GM21360 (cell line): ENCODE measurements around the gene TMEM208.

Experiments used
- ATAC-seq: cut with Tn5 transposase; IDR thresholded peaks from one replicate; pipeline ENCODE4 v1.9.1; 2021; ENCODE audit warnings: mild to moderate bottlenecking, moderate library complexity; ENCODE audit not compliant: unreplicated experiment

Gene TMEM208

DNA sequence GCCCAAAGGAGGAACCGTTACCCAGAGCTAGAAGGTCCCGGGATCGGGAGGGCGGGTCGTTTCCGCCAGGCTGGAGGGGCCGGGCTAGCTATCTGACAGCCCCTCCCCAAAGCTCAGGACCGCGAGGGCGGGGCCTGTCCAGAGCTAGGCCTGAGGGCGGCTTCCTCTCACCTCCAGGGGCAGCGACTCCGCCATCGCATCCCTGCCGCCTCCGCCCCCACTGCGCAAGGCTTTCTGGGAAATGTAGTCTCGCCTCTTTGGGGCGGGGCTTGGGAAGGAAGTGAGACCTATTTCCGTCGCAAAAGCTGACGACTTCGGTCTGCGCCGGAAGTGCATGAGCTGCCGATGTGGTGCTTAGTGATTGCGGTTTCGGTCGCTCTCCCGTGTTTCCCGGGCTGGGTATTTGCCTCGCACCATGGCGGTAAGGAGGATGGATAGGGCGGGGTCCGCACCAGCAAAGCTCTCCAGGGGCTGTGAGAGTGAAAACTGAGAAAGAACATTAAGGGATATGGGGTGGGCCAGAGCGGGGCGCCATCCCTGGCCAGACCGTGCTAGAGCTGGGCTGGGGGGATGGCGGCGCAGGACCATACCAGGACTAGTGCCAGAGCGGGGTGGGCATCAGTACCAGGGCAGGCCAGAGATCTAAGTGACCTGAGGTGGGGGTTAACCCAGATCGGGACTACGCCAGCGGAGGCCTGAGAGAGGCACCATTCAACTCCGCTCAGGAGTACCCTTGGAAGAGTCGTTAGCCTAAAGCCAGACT lies at the start of gene TMEM208:
TSS of gene TMEM208 (plus strand) at position 327 of the 763 bp plus-strand sequence. CDS start at position 416, 89 bp downstream.
- ATAC-seq, result peak; percentile 93

DNA sequence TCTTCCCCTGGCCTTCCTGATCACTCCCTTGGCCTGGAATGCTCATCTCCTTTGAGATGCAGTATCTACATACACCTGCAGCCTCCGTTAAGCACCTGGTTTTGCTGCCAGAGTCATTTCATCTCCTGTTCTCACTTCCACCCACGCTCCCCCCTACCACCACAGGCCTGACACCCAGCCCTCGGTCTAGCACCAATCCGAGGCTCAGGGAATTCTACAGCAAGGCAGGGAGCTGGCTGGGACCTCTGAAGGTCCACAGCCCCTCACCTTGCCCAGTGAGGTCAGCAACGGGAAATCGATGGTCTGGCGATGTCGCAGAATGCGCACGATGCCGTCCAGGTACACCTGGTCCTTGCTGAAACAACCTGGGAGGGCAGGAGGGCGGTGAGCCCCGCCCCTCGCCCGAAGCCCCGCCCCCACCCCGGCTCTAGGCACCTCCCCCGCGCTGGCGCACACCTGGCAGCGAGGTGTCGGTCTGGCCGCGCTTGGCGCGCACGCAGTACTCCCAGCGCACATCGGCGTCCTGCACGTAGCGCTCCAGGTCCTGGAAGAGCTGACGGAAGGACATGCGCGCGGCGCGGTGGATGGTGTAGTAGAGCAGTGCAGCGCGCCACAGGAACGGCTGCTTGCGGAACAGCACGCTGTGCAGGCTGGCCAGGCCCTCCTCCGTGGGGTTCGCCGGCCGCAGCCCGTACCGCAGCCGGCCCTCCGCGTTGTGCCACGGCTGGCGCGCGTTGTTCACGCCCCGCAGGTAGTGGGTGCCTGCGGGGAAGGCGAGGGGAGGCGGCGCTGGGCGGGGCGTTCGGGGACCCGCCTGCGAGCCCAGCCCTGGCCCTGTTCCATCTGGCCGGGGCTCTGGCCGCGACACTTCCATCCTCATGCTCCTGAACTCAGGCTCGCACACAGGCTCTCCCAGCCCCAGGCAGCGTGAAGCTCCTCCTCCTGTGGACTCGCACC lies 48.9 kb upstream of the TMEM208 start:
- ATAC-seq, result no peak

- no peak for ATAC-seq
Measured at GRCh38 chr16:67179421-67180080, 47.4 kb upstream of the TMEM208 start.

DNA sequence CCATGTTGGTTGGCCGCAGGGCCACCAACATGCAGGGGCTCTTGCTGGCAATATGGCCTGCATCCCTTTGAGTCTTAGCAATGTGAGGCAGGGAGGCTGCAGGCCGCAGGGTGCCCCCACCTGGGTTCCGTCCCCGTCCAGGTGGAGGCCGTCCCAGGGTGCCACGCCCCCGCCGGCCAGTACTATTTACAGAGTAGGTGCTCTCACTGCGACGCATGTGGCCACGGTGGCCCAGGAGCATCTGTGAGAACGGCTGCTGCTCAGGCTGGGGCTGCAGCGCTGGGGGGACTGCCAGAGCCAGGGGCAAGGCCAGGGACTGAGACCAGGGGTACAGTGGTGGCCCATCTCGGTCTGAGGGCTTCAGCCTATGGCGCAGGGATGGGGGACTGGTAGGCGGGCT lies 46.8 kb upstream of the TMEM208 start:
- ATAC-seq, result no peak

DNA sequence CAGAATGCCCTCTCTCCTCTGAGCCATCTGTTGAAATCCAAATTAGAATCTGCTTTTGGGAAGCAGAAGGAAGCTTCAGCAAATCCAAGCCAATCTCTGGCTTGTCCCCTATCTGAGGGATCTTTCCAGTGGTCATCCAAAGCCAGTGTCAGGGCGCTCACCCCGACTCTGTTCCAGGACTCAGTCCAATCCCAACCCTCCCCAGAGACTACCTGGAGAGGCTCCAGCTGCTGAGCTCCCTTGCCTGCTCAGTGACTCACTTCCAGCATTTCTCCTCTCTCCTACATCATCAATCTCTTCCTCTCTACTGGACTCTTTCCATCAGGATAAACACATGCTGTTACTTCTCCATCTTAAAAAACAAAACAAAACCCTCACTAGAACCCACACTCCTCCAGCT lies 45.6 kb upstream of the TMEM208 start:
- ATAC-seq, result no peak

DNA sequence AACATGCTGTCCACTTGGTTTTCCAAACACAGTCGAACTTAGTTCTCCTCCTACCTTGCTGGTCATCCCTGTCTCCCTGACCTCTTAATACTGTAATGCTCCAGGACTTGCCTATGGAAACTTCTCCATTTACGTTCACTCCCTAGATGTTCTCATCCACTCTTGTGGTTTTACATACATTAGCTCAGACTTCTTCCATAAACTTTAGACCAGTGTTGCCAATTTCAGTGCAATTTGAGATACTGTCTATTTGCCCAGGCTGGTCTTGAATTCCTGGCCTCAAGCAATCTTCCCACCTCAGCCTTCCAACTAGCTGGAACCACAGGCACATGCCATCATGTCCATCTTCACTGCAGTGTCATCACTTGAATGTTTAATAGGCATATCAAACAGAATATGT lies 44.6 kb upstream of the TMEM208 start:
- ATAC-seq, result no peak

DNA sequence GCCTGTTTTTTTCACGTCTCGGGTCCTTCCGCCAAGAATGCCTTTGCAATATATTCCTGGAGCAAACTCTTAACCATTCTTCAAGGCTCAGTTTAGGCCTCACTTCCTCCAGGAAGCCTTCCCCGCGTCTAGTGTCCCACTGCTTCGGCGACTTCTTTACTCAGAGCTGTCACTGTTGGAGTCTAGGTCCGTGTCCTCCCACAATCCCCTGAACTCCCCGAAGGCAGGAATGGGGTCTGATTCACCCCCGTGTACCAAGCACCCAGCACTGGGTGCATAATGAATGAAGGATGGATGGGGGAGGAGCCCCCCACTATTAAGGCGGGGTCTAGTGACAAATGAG lies 43.7 kb upstream of the TMEM208 start:
- ATAC-seq, result no peak

DNA sequence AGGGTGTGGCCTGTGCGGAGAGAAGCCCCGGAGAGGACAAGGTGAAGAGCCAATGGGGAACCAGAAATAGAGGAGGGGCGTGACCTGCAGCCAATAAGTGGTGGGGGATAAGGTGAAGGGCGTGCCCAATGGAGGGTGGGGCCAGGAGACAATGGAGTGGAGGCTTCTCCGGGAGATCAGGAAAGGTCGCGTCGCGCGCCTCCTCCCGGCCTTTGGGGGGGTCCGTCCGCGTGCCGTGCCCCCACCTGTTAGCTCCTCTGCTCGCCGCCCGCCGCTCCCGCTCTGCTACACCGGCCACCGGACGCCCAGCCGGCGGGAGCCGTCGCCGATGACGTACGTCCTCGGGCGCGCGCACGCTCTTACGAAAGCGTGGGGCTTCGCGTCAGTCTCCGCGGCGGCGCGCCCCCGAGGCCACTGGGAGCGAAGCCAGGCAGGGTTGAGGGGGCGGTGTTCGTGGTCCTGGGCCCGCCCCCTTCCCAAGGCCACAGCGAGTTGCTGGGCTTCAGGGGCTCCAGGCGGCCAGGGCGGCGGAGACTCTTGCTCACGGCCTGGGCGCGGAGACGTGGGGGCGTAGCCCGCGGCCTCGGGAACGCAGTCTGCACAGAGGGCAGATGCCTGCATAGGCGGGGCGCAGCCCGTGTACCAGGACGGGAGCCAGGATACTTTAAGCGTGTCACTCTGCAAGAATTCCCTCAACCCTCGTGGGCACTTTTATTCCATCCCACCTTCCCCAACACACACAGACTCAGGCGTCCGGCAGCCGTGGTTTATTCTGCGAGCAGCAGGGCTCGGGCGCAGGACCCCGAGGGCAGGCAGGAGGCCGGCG lies 43.1 kb upstream of the TMEM208 start, which contains the start of gene MATCAP1:
TSS of gene MATCAP1 (minus strand) at position 337 of the 826 bp plus-strand sequence. CDS start 3,353 bp downstream, outside the sequence.
- peak; percentile 90 for ATAC-seq

GRCh38 chr16:67184453-67184994 lies 42.4 kb upstream of the TMEM208 start:
- ATAC-seq, result no peak

- ATAC-seq, result no peak
Measured at GRCh38 chr16:67184995-67185650, 41.8 kb upstream of the TMEM208 start.

DNA sequence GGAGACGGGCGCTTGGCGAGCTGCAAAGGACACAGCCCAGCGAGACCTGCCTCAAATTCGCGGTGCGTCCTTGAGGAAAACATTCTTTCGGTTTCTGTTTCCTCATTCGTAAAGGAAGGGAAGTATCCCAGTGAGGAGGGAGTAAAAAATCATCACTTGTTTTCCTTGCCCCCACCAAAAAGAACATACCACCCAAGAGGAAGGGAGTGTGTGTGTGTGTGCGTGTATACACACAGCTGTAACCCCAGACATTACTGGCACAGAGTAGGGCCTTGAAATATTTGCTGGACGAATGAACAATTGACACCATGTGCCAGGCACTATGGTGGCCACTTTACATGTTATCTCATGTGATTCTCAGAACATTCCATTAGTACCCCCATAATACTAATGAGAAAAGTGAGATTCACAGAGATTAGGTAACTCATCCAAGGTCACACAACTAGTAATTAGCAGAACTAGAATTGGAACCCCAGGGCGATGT lies 41.2 kb upstream of the TMEM208 start:
- ATAC-seq, result no peak

GRCh38 chr16:67186550-67186950 lies 40.4 kb upstream of the TMEM208 start:
- ATAC-seq, result no peak

GRCh38 chr16:67187175-67187890 lies 39.6 kb upstream of the TMEM208 start:
- ATAC-seq, result no peak

DNA sequence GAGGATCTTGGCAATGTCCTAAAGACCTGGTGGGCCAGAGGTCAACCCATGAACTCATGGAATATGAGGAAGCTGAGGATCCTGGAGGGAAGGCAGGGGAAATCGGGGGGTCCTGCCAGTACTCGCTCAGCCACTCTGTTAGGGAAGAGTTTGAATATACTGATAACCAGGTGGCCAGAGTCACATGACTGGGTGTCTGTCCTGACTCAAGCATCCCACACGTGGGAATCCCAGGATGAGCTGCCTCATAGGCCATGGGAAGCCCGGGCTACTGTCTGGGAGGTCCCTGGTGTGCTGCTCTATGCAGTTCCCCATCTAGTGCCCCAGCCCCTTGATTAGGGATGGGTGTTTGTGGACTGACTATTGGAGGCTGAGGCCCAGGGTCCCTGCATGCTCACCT lies 38.6 kb upstream of the TMEM208 start:
- ATAC-seq, result no peak

GRCh38 chr16:67188798-67189197 lies 38.1 kb upstream of the TMEM208 start:
- no peak for ATAC-seq

DNA sequence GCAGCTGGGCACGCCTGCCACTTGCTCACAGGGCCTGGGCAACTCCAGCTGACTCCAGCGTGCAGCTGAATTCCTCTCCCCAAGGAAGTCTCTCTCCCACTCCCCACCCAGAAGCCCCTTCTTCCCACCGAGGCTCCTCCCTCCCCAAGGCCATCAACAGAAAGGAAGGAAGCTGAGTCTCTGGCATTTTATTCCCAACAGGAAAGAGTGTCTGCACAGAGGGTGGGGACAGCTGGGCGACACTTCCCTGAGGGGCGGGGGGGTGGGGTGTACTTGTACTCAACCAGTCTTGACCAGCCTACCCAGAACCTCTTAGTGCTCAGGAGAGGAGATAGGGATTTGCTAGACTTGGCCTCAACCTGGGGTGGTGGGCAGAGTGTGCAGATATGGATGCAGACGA lies 36.9 kb upstream of the TMEM208 start, which contains the start of gene EXOC3L1:
TSS of gene EXOC3L1 (minus strand) at position 96 of the 400 bp plus-strand sequence. CDS start 460 bp downstream, outside the sequence.
- ATAC-seq, result no peak

DNA sequence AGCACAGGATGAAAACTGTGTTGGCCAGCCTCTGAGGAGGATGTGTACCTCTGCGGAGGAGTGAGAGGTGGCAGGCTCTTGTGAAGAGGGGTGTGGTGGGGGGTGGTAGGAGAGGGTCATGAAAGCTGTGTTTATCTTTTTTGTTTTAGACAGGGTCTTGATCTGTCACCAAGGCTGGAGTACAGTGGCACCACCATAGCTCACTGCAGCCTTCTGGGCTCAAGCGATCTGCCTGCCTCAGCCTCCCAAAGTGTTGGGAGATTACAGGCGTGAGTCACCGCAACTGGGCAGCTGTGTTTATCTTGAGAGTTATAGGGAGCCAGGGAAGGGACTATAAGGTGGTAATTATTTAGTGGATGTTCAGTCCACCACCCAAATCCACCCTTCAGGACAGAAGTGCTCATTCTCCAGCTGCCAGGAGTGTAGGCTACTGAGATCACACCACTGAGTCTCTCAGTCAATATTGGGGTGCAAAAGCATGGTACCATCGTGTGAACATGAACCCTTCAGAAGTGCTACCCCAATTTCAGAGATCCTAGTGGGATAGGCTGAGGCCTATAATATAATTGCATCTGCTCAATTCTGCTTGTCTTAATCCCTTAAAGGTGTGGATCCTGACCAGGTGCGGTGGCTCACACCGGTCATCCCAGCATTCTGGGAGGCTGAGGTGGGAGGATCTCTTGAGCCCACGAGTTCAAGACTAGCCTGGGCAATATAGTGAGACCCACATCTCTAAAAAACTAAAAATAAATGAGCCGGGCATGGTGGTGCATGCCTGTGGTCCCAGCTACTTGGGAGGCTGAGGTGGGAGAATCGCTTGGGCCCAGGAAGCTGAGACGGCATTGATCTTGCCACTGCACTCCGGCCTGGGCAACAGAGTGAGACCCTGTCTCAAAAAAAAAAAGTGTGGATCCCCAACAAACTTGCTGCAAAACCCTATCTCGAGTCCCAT lies 36.2 kb upstream of the TMEM208 start:
- ATAC-seq, result no peak
